ENCODE data around the gene MRPL36. TPM values are rescaled to one million over a fixed set of nuclear protein-coding genes. Genes with fewer than 3 reads are reported as not detected.

The MRPL36 gene
- total and polyA plus RNA-seq, 3 experiments from 2014 or later, result 80.1 to 97.3 (median 95.4) TPM

- Histone ChIP-seq H3K27me3 (ENCODE audit: insufficient read depth, low read length, poor library complexity, severe bottlenecking) (no peaks in the 10 kb centered on the region), H3K4me1 (ENCODE audit: insufficient read depth, low read length) (no peaks in the 10 kb centered on the region), H3K4me3 (ENCODE audit: low read length) (no peak overlapping the region), H3K9me3 (ENCODE audit: low read length) (no peaks in the 10 kb centered on the region), H3K36me3 (ENCODE audit: insufficient read depth, low read length) (peaks cover 50% of the 10 kb centered on the region), H3K27ac (ENCODE audit: low read depth, low read length) (no peak overlapping the region)
- H3K4me3 Mint-ChIP-seq, result no peak overlapping the region
- CTCF ChIA-PET, result no interaction called here
- DNase-seq, result peak in 1 of 5 donors; percentile 42
- H3K4me1 Mint-ChIP-seq, result peaks cover 8 to 11% (median 10%) of the 10 kb centered on the region in 3 donors
- H3K27ac Mint-ChIP-seq, result peak overlapping the region in 1 of 8 donors; percentile 43
- H3K9me3 Mint-ChIP-seq, result no peaks in the 10 kb centered on the region
- no peaks in the 10 kb centered on the region for H3K27me3 Mint-ChIP-seq
- POLR2A ChIA-PET, result no interaction called here
- peaks cover 4 to 95% (median 44%) of the 10 kb centered on the region in 3 donors for H3K36me3 Mint-ChIP-seq
These were observed 14.8 kb upstream of the MRPL36 start for GRCh38 chr5:1814183-1815020.

- H3K27me3 Mint-ChIP-seq, result no peaks in the 10 kb centered on the region
- no peak overlapping the region for H3K27ac ChIP-seq (ENCODE audit: low read depth, low read length)
- H3K9me3 Mint-ChIP-seq, result no peaks in the 10 kb centered on the region
- H3K27me3 ChIP-seq (ENCODE audit: insufficient read depth, low read length, poor library complexity, severe bottlenecking), result no peaks in the 10 kb centered on the region
- H3K9me3 ChIP-seq (ENCODE audit: low read length), result no peaks in the 10 kb centered on the region
- ChIA-PET POLR2A (no interaction called here), CTCF (no interaction called here)
- H3K4me3 ChIP-seq (ENCODE audit: low read length), result no peak overlapping the region
- peaks cover 50% of the 10 kb centered on the region for H3K36me3 ChIP-seq (ENCODE audit: insufficient read depth, low read length)
- H3K27ac Mint-ChIP-seq, result peak overlapping the region in 1 of 8 donors; percentile 76
- DNase-seq, result peak in 1 of 5 donors; percentile 8
- H3K36me3 Mint-ChIP-seq, result peaks cover 0 to 94% (median 37%) of the 10 kb centered on the region in 3 donors
- no peaks in the 10 kb centered on the region for H3K4me1 ChIP-seq (ENCODE audit: insufficient read depth, low read length)
- no peak overlapping the region for H3K4me3 Mint-ChIP-seq
- H3K4me1 Mint-ChIP-seq, result peaks cover 22 to 34% (median 28%) of the 10 kb centered on the region in 3 donors
These were observed 11.0 kb upstream of the MRPL36 start for GRCh38 chr5:1810581-1811101.

- H3K4me1 Mint-ChIP-seq, result peaks cover 23 to 35% (median 34%) of the 10 kb centered on the region in 3 donors
- DNase-seq, result peak in 1 of 5 donors; percentile 30
- no peak overlapping the region for H3K4me3 Mint-ChIP-seq
- peaks cover 52% of the 10 kb centered on the region for H3K36me3 ChIP-seq (ENCODE audit: insufficient read depth, low read length)
- H3K27me3 Mint-ChIP-seq, result no peaks in the 10 kb centered on the region
- no peak overlapping the region for H3K27ac Mint-ChIP-seq
- ChIA-PET CTCF (no interaction called here), POLR2A (no interaction called here)
- H3K27me3 ChIP-seq (ENCODE audit: insufficient read depth, low read length, poor library complexity, severe bottlenecking), result no peaks in the 10 kb centered on the region
- no peaks in the 10 kb centered on the region for H3K4me1 ChIP-seq (ENCODE audit: insufficient read depth, low read length)
- H3K4me3 ChIP-seq (ENCODE audit: low read length), result no peak overlapping the region
- no peaks in the 10 kb centered on the region for H3K9me3 Mint-ChIP-seq
- peaks cover 0 to 94% (median 38%) of the 10 kb centered on the region in 3 donors for H3K36me3 Mint-ChIP-seq
- no peak overlapping the region for H3K27ac ChIP-seq (ENCODE audit: low read depth, low read length)
- H3K9me3 ChIP-seq (ENCODE audit: low read length), result no peaks in the 10 kb centered on the region
These were observed 9.9 kb upstream of the MRPL36 start for GRCh38 chr5:1809416-1810035.

GRCh38 chr5:1808439-1808838, 8.8 kb upstream of the MRPL36 start:
- Histone ChIP-seq H3K9me3 (ENCODE audit: low read length) (no peaks in the 10 kb centered on the region), H3K36me3 (ENCODE audit: insufficient read depth, low read length) (peaks cover 52% of the 10 kb centered on the region), H3K27me3 (ENCODE audit: insufficient read depth, low read length, poor library complexity, severe bottlenecking) (no peaks in the 10 kb centered on the region), H3K4me1 (ENCODE audit: insufficient read depth, low read length) (no peaks in the 10 kb centered on the region), H3K27ac (ENCODE audit: low read depth, low read length) (no peak overlapping the region), H3K4me3 (ENCODE audit: low read length) (no peak overlapping the region)
- Mint-ChIP-seq H3K27ac (no peak overlapping the region), H3K4me3 (no peak overlapping the region), H3K27me3 (no peaks in the 10 kb centered on the region), H3K4me1 (peaks cover 30 to 46% (median 45%) of the 10 kb centered on the region in 3 donors), H3K9me3 (no peaks in the 10 kb centered on the region), H3K36me3 (peaks cover 3 to 94% (median 32%) of the 10 kb centered on the region in 3 donors)
- ChIA-PET CTCF (no interaction called here), POLR2A (no interaction called here)
- no peak for DNase-seq

GRCh38 chr5:1807451-1808185, 8.0 kb upstream of the MRPL36 start:
- Histone ChIP-seq H3K27ac (ENCODE audit: low read depth, low read length) (no peak overlapping the region), H3K27me3 (ENCODE audit: insufficient read depth, low read length, poor library complexity, severe bottlenecking) (no peaks in the 10 kb centered on the region), H3K4me3 (ENCODE audit: low read length) (no peak overlapping the region), H3K9me3 (ENCODE audit: low read length) (no peaks in the 10 kb centered on the region), H3K4me1 (ENCODE audit: insufficient read depth, low read length) (no peaks in the 10 kb centered on the region), H3K36me3 (ENCODE audit: insufficient read depth, low read length) (peaks cover 58% of the 10 kb centered on the region)
- no peaks in the 10 kb centered on the region for H3K27me3 Mint-ChIP-seq
- H3K36me3 Mint-ChIP-seq, result peaks cover 3 to 97% (median 38%) of the 10 kb centered on the region in 3 donors
- no peak overlapping the region for H3K4me3 Mint-ChIP-seq
- H3K4me1 Mint-ChIP-seq, result peaks cover 38 to 54% (median 53%) of the 10 kb centered on the region in 3 donors
- peak overlapping the region in 1 of 8 donors; percentile 23 for H3K27ac Mint-ChIP-seq
- H3K9me3 Mint-ChIP-seq, result no peaks in the 10 kb centered on the region
- peak in 1 of 5 donors; percentile 37 for DNase-seq
- ChIA-PET CTCF (no interaction called here), POLR2A (no interaction called here)

- Histone ChIP-seq H3K36me3 (ENCODE audit: insufficient read depth, low read length) (peaks cover 52% of the 10 kb centered on the region), H3K4me3 (ENCODE audit: low read length) (no peak overlapping the region), H3K27me3 (ENCODE audit: insufficient read depth, low read length, poor library complexity, severe bottlenecking) (no peaks in the 10 kb centered on the region), H3K27ac (ENCODE audit: low read depth, low read length) (no peak overlapping the region), H3K4me1 (ENCODE audit: insufficient read depth, low read length) (peaks cover 2% of the 10 kb centered on the region), H3K9me3 (ENCODE audit: low read length) (no peaks in the 10 kb centered on the region)
- H3K9me3 Mint-ChIP-seq, result no peaks in the 10 kb centered on the region
- ChIA-PET POLR2A (no interaction called here), CTCF (no interaction called here)
- H3K27ac Mint-ChIP-seq, result peak overlapping the region in 1 of 8 donors; percentile 61
- no peaks in the 10 kb centered on the region for H3K27me3 Mint-ChIP-seq
- peaks cover 42 to 61% (median 60%) of the 10 kb centered on the region in 3 donors for H3K4me1 Mint-ChIP-seq
- peaks cover 3 to 95% (median 35%) of the 10 kb centered on the region in 3 donors for H3K36me3 Mint-ChIP-seq
- DNase-seq, result peak in 1 of 5 donors; percentile 17
- H3K4me3 Mint-ChIP-seq, result peak overlapping the region in 1 of 7 donors; percentile 67
These were observed 7.3 kb upstream of the MRPL36 start for GRCh38 chr5:1806974-1807373.

- Histone ChIP-seq H3K4me1 (ENCODE audit: insufficient read depth, low read length) (peaks cover 5% of the 10 kb centered on the region), H3K27ac (ENCODE audit: low read depth, low read length) (no peak overlapping the region), H3K36me3 (ENCODE audit: insufficient read depth, low read length) (peaks cover 47% of the 10 kb centered on the region), H3K27me3 (ENCODE audit: insufficient read depth, low read length, poor library complexity, severe bottlenecking) (no peaks in the 10 kb centered on the region), H3K9me3 (ENCODE audit: low read length) (no peaks in the 10 kb centered on the region), H3K4me3 (ENCODE audit: low read length) (no peak overlapping the region)
- peak overlapping the region in 1 of 8 donors; percentile 29 for H3K27ac Mint-ChIP-seq
- peak in 1 of 5 donors; percentile 15 for DNase-seq
- ChIA-PET CTCF (interaction anchor here (1.9 kb wide), 1 partner anchor 13 kb away, joined by 5 read pairs; no protein-coding TSS in a partner anchor), POLR2A (no interaction called here)
- no peaks in the 10 kb centered on the region for H3K27me3 Mint-ChIP-seq
- H3K4me3 Mint-ChIP-seq, result peak overlapping the region in 1 of 7 donors; percentile 67
- H3K36me3 Mint-ChIP-seq, result peaks cover 3 to 88% (median 33%) of the 10 kb centered on the region in 3 donors
- H3K4me1 Mint-ChIP-seq, result peaks cover 44 to 62% (median 60%) of the 10 kb centered on the region in 3 donors
- H3K9me3 Mint-ChIP-seq, result no peaks in the 10 kb centered on the region
These were observed 6.6 kb upstream of the MRPL36 start for GRCh38 chr5:1806199-1806598.

Data from CD8-positive, alpha-beta memory T cell (primary cell).